CD4-positive, alpha-beta T cell treated with Interferon gamma for 1 hour (primary cell): Measurements from ENCODE around the gene COL26A1.
"Not testable (repeated sequence)": the region's sequence is repeated elsewhere in the genome, so short reads cannot be mapped to it uniquely, and the experiment has no call there.

Experiments
- DNase-seq: peaks from one replicate; pipeline ENCODE4 v3.0.0-alpha.2; 2020

COL26A1 gene

GRCh38 chr7:101555921-101556275, 193.2 kb downstream of the COL26A1 start:
- no peak for DNase-seq

DNA sequence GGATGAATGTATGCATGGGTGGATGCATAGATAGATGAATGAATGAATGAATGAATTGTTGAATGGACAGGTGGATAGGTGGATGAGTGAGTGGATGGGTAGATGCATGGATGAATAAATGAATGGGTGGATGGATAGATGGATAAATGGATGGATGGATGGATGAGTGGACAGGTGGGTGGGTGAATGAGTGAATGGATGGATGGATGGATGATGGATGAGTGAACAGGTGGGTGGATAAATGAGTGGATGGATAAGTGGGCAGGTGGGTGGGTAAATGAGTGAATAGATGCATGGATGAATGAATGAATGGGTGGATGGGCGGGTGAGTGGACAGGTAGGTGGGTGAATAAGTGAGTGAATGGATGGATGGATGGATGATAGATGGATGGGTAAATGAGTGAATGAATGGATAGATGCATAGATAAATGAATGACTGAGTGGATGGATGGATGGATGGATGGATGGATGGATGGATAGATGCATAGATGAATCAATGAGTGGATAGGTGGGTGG, 193.8 kb downstream of the COL26A1 start:
- no peak for DNase-seq

DNA sequence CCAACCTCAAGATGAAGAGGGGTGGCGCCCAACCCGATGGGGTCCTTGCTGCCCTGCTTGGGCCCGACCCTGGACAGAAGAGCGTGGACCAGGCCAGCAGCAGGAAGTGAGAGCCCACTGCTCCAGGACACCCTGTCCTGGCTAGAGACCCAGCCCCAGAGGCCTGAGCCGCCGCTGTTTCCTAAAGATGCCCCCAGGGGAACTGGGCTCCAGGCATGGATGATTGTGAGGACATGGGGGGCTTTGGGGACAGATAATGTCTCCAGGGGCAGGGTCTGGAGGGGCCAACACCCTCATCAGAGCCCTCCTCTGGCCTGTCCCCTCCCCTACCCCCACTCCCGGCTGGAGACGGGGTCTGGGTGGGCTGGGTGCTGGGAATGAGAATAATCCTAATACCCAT, 194.7 kb downstream of the COL26A1 start:
- DNase-seq = no peak

DNA sequence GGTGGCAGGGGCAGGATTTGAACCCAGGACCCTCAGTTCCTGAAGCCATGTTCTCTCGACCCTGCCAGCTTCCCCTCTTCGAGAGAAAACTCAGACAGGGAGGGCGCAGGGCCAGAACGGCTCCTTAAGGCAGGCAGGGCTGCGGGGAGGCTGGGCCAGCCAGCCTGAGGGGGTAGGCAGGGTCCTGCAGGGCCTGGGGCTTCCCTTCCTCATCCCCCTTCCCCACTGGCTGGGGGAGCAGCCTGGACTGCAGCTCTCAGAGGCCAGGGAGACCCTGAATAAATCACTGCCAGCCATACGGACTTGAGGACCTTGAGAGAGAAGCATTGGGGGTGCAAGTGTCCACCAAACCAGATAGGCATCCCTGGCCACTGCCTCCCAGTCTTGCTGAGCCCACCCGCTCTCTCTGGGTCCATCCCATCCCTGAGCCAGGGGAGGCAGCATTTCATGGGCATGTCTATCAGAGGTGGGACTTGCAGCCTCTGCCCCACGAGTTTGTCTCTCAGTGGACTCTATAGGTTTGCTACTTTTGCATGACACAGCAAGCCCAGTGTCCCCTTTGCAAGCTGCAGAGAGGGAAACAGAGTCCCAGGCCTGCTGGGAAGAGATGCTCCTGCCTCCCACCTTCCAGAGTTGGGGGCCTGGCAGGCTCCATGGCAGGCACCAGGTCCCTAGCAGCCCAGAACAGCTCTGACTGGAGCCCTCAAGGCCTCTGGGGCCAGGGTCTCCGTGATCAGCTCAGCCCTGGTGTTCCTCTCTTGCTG, 195.5 kb downstream of the COL26A1 start:
- DNase-seq = no peak

GRCh38 chr7:101558742-101559325, 196.2 kb downstream of the COL26A1 start:
- no peak for DNase-seq

GRCh38 chr7:101559586-101559985, 196.9 kb downstream of the COL26A1 start:
- no peak for DNase-seq

GRCh38 chr7:101560021-101560420, 197.3 kb downstream of the COL26A1 start:
- not testable (repeated sequence) for DNase-seq

- no peak for DNase-seq
Observed at GRCh38 chr7:101560856-101561255, 198.2 kb downstream of the COL26A1 start.

GRCh38 chr7:101561293-101561692, 198.6 kb downstream of the COL26A1 start:
- DNase-seq = not testable (repeated sequence)

- no peak for DNase-seq
Observed at GRCh38 chr7:101562531-101563197, 200.0 kb downstream of the COL26A1 start.

DNA sequence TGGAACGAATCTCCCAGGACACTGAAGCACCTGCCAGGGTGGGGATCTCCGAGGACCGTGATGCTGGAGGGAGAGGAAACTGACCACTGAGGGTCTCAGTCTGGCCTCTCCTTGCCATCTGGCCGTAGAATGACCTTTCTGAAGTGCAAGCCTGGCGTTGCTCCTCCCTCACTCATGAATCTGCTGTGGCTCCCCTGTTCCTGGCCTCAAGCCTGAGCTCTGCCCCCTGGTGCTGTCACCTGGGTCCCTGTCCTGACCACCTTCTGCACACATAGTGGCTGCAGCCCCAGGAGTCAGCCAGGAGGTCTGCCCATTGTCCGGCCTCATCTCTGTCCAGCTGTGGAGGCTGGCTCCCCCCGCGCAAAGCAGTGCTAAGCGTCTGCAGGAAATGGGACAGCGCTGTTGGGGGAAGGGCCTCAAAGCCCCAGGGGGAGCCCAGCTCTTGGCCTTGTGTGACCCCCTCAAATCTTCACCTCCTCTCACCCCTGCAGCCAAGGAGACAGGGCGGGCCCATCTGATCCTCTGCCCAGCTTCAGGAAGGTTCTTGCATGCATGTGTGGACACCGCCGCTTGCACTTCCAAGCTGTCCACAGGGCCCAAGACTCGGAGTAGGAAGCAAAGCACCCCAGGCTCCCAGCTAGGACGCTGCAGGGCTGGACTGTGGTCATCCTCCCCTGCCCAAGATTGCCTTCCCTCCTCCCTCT, 200.7 kb downstream of the COL26A1 start:
- DNase-seq = no peak

- no peak for DNase-seq
Observed at GRCh38 chr7:101563943-101564777, 201.5 kb downstream of the COL26A1 start.

- DNase-seq = no peak
Observed at GRCh38 chr7:101564778-101565211, 202.1 kb downstream of the COL26A1 start.

- DNase-seq = no peak
Observed at GRCh38 chr7:101565601-101566209, 203.0 kb downstream of the COL26A1 start.

DNA sequence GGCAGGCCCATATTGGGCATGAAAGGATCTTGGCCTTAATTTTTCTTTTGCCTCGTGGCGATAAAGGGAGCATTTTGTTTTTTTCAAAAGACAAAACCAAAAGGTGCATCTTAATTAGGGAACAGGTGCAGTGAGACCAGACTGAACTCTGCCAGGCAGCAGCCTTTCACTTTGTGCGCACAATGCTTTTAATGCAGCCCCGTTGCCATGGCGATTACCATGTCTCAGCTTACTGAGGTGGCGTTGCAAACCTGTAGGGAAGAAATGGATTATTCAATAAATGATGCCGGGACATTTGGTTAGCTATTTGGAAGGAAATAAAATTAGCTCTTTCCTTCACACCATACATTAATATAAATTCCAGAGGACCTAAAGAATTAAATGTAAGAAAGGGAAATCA, 204.6 kb downstream of the COL26A1 start:
- DNase-seq = no peak

DNA sequence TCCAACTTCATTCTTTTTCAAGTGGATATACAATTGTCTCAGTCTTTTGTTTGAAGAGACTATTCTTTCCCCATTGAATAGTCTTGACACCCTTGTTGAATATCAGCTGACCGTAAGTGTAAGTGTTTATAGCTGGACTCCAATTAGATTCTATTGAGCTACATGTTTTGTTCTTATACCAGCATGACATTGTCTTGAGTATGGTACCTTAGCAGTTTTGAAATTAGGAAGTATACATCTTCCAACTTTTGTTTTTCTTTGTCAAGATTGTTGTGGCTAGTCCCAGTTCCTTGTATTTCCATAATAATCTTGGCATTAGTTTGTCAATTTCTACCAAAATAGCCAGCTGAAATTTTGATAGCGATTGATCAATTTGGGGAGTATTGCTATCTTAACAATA, 209.5 kb downstream of the COL26A1 start:
- no peak for DNase-seq

GRCh38 chr7:101575168-101575567, 212.5 kb downstream of the COL26A1 start:
- DNase-seq = no peak

GRCh38 chr7:101575721-101576120, 213.0 kb downstream of the COL26A1 start:
- DNase-seq = no peak

- no peak for DNase-seq
Observed at GRCh38 chr7:101576998-101577397, 214.3 kb downstream of the COL26A1 start.

DNA sequence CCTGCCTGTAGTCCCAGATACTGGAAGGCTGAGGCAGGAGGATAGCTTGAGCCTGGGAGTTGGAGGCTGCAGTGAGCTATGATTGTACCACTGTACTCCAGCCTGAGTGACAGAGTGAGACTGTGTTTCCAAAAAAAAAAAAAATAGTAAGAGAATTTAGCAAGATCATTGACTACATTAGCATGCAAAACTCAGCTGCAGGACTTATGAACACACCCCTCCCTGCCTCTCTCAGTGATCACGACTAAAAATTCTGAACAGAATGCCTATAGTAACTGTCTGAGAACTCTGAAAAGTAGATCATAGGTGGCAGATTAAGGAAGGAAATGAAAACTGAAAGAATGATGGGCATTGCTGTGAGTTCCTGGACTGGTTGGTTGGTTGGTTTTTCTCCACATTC, 215.9 kb downstream of the COL26A1 start:
- no peak for DNase-seq

DNA sequence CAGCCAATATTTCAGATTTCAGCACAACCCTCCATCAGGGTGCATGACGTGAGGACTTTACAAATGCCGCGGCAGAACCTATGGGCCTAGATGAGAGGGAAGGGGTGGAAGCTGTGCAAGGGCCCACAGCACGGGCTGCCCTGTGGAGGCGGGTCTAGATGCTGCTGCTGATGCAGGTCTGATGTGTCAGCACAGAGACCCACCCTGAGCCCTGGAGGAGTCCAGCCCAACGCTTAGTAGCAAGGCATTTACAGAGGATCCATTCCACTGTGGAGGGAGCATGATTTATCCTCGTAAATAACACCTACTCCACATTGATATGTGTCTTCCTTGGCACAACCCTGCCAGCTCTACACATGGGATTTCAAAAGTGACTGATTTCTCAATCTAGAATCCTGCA, 217.9 kb downstream of the COL26A1 start:
- DNase-seq = no peak

DNA sequence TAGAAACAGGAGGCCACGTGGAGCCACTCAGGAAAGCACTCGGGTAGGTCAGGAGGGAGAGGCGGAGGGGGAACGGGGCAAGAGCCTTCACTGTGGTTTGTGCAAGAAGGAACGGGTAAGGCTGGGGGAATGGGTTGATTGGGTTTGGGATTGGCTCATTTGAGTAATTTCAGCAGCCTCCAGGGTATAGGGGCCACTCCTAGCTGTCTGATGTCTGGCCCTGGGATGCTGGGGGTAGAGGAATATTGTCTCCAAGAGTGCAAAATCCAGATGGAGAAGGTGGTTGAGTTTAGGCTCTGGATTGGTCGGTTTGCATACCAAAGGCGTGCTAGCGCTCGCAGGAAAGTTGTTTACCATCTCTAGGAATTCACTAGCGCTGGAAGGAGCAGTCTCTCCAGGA, 219.2 kb downstream of the COL26A1 start:
- DNase-seq = no peak
